Measurements from ENCODE around the gene AICDA. TPM values are rescaled to one million over a fixed set of nuclear protein-coding genes. Genes with fewer than 3 reads are reported as not detected.

AICDA gene
- total RNA-seq, 1 experiment from 2014 or later: not detected

- no peaks in the 10 kb centered on the region for H3K36me3 ChIP-seq (ENCODE audit: control insufficient read depth, insufficient read depth, low read length)
- H3K27ac ChIP-seq (ENCODE audit: low read length): no peak overlapping the region
- ATAC-seq: no peak
- no peaks in the 10 kb centered on the region for H3K9me3 ChIP-seq (ENCODE audit: control insufficient read depth, insufficient read depth, low read depth, low read length)
- ChIA-PET CTCF (no interaction called here), POLR2A (no interaction called here)
- intact Hi-C loops (cut with micrococcal nuclease; ENCODE audit: unreplicated experiment): no loop called here
- no peak for DNase-seq (ENCODE audit: low read depth, low spot score)
- H3K4me3 ChIP-seq (ENCODE audit: low read depth in 2 of 2, low read length in 2 of 2): no peak overlapping the region
- no peaks in the 10 kb centered on the region for H3K27me3 ChIP-seq (ENCODE audit: control insufficient read depth, insufficient read depth, low read length)
- TF ChIP-seq REST (IDR thresholded peaks at IDR 0.05; ENCODE audit: insufficient read depth in 1 of 2, low read depth in 2 of 2, low read length in 1 of 2): no peak
- TF ChIP-seq CTCF (IDR thresholded peaks at IDR 0.05): no peak
- TF ChIP-seq POLR2AphosphoS5 (IDR thresholded peaks at IDR 0.05; ENCODE audit: low read depth, low read length): no peak
- no peak for TF ChIP-seq TCF7L2 (IDR thresholded peaks at IDR 0.05; ENCODE audit: low read depth, low read length)
- TF ChIP-seq SIN3A (IDR thresholded peaks at IDR 0.05; ENCODE audit: borderline replicate concordance, insufficient read depth, low read depth, low read length): no peak
- in situ Hi-C loops (cut with HindIII; ENCODE audit: low pct_unique_long_range_greater_than_20kb, low sequenced_read_pairs): no loop called here
- H3K4me1 ChIP-seq (ENCODE audit: control insufficient read depth, insufficient read depth, low read length): no peaks in the 10 kb centered on the region
- BruUV-seq (replicated peaks): no TSS peak
These were observed 49.3 kb downstream of the AICDA start for GRCh38 chr12:8563356-8563755.

- ChIA-PET CTCF (no interaction called here), POLR2A (no interaction called here)
- H3K36me3 ChIP-seq (ENCODE audit: control insufficient read depth, insufficient read depth, low read length): no peaks in the 10 kb centered on the region
- in situ Hi-C loops (cut with HindIII; ENCODE audit: low pct_unique_long_range_greater_than_20kb, low sequenced_read_pairs) (no loop called here), intact Hi-C loops (cut with micrococcal nuclease; ENCODE audit: unreplicated experiment) (no loop called here)
- no peaks in the 10 kb centered on the region for H3K27me3 ChIP-seq (ENCODE audit: control insufficient read depth, insufficient read depth, low read length)
- TF ChIP-seq SIN3A (IDR thresholded peaks at IDR 0.05; ENCODE audit: borderline replicate concordance, insufficient read depth, low read depth, low read length) (no peak), CTCF (IDR thresholded peaks at IDR 0.05) (peak; percentile 50)
- no peak overlapping the region for H3K4me3 ChIP-seq (ENCODE audit: low read depth in 2 of 2, low read length in 2 of 2)
- BruUV-seq (replicated peaks): no TSS peak
- H3K27ac ChIP-seq (ENCODE audit: low read length): no peak overlapping the region
- no peaks in the 10 kb centered on the region for H3K4me1 ChIP-seq (ENCODE audit: control insufficient read depth, insufficient read depth, low read length)
- H3K9me3 ChIP-seq (ENCODE audit: control insufficient read depth, insufficient read depth, low read depth, low read length): no peaks in the 10 kb centered on the region
- ATAC-seq (no peak), DNase-seq (ENCODE audit: low read depth, low spot score) (no peak)
These were observed 50.3 kb downstream of the AICDA start for GRCh38 chr12:8562310-8562709.

GRCh38 chr12:8561011-8561410 is 51.6 kb downstream of the AICDA start:
- BruUV-seq (replicated peaks): no TSS peak
- ATAC-seq: no peak
- intact Hi-C loops (cut with micrococcal nuclease; ENCODE audit: unreplicated experiment) (no loop called here), in situ Hi-C loops (cut with HindIII; ENCODE audit: low pct_unique_long_range_greater_than_20kb, low sequenced_read_pairs) (no loop called here)
- H3K4me1 ChIP-seq (ENCODE audit: control insufficient read depth, insufficient read depth, low read length): no peaks in the 10 kb centered on the region
- no peaks in the 10 kb centered on the region for H3K36me3 ChIP-seq (ENCODE audit: control insufficient read depth, insufficient read depth, low read length)
- no peak overlapping the region for H3K4me3 ChIP-seq (ENCODE audit: low read depth in 2 of 2, low read length in 2 of 2)
- CTCF ChIA-PET: no interaction called here
- no peak for DNase-seq (ENCODE audit: low read depth, low spot score)
- H3K27ac ChIP-seq (ENCODE audit: low read length): no peak overlapping the region
- no peaks in the 10 kb centered on the region for H3K27me3 ChIP-seq (ENCODE audit: control insufficient read depth, insufficient read depth, low read length)
- POLR2A ChIA-PET: no interaction called here
- TF ChIP-seq REST (IDR thresholded peaks at IDR 0.05; ENCODE audit: insufficient read depth in 1 of 2, low read depth in 2 of 2, low read length in 1 of 2) (no peak), CTCF (IDR thresholded peaks at IDR 0.05) (no peak), TCF7L2 (IDR thresholded peaks at IDR 0.05; ENCODE audit: low read depth, low read length) (no peak), SIN3A (IDR thresholded peaks at IDR 0.05; ENCODE audit: borderline replicate concordance, insufficient read depth, low read depth, low read length) (no peak), POLR2AphosphoS5 (IDR thresholded peaks at IDR 0.05; ENCODE audit: low read depth, low read length) (no peak)
- H3K9me3 ChIP-seq (ENCODE audit: control insufficient read depth, insufficient read depth, low read depth, low read length): no peaks in the 10 kb centered on the region

All from Panc1 (cell line).